ENCODE results near the gene SSMEM1. TPM values are rescaled to one million over a fixed set of nuclear protein-coding genes. Genes with fewer than 3 reads are reported as not detected.
"Not testable (repeated sequence)": the region's sequence is repeated elsewhere in the genome, so short reads cannot be mapped to it uniquely, and the experiment has no call there.

The SSMEM1 gene
- total RNA-seq, 4 donors from 2014 or later: not detected

GRCh38 chr7:130219871-130220270 lies 12.2 kb downstream of the SSMEM1 start:
- no peak overlapping the region for H3K4me3 ChIP-seq
- no peaks in the 10 kb centered on the region for H3K36me3 ChIP-seq
- no peaks in the 10 kb centered on the region for H3K4me1 ChIP-seq
- H3K9me3 ChIP-seq: no peaks in the 10 kb centered on the region
- H3K27ac ChIP-seq: no peak overlapping the region
- WGBS, 2 donors (ENCODE audit: low coverage in 1 of 2): 89 to 91% methylated on average over 2 to 9 of the region's 9 CpGs
- intact Hi-C loops (cut with DNase I; ENCODE audit: low total_unique reads) (no loop called here), in situ Hi-C loops (cut with MboI; ENCODE audit: low pct_ligation_motif_present in 1 of 4, low pct_unique_long_range_greater_than_20kb in 1 of 4, low sequenced_read_pairs in 3 of 4) (no loop called here)
- no peak for TF ChIP-seq POLR2A (IDR thresholded peaks at IDR 0.05)
- TF ChIP-seq, protein P1, sequence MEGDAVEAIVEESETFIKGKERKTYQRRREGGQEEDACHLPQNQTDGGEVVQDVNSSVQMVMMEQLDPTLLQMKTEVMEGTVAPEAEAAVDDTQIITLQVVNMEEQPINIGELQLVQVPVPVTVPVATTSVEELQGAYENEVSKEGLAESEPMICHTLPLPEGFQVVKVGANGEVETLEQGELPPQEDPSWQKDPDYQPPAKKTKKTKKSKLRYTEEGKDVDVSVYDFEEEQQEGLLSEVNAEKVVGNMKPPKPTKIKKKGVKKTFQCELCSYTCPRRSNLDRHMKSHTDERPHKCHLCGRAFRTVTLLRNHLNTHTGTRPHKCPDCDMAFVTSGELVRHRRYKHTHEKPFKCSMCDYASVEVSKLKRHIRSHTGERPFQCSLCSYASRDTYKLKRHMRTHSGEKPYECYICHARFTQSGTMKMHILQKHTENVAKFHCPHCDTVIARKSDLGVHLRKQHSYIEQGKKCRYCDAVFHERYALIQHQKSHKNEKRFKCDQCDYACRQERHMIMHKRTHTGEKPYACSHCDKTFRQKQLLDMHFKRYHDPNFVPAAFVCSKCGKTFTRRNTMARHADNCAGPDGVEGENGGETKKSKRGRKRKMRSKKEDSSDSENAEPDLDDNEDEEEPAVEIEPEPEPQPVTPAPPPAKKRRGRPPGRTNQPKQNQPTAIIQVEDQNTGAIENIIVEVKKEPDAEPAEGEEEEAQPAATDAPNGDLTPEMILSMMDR (IDR thresholded peaks at IDR 0.05): no peak
- TF ChIP-seq POLR2AphosphoS5 (IDR thresholded peaks at IDR 0.05): no peak
- TF ChIP-seq EP300 (IDR thresholded peaks at IDR 0.05; ENCODE audit: low read depth): no peak
- DNase-seq: no peak
- no peaks in the 10 kb centered on the region for H3K27me3 ChIP-seq

DNA sequence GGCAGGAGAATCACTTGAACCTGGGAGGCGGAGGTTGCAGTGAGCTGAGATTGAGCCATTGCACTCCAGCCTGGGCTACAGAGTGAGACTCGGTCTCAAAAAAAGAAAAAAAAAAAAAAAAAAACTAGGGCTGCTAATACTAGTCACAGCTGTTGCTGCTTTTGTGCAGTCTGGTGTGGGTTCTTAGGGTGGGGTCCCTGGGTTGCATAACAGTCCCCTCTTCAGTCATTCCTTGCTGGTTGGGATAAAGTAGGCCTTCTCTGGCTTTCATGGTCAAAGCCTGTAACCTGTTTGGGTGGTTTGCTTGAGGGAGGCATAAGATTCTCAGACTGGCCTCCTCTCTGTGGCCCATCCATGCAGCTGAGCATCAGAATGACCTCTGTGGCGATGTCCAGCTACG lies 14.1 kb downstream of the SSMEM1 start:
- 80 to 95% methylated on average over 1 to 4 of the region's 4 CpGs for WGBS, 2 donors (ENCODE audit: low coverage in 1 of 2)
- TF ChIP-seq, protein P1 (IDR thresholded peaks at IDR 0.05): no peak
- TF ChIP-seq POLR2A (IDR thresholded peaks at IDR 0.05): no peak
- TF ChIP-seq POLR2AphosphoS5 (IDR thresholded peaks at IDR 0.05): no peak
- no peak for TF ChIP-seq EP300 (IDR thresholded peaks at IDR 0.05; ENCODE audit: low read depth)
- Histone ChIP-seq H3K9me3 (no peaks in the 10 kb centered on the region), H3K4me1 (no peaks in the 10 kb centered on the region), H3K27me3 (no peaks in the 10 kb centered on the region), H3K27ac (no peak overlapping the region), H3K4me3 (no peak overlapping the region), H3K36me3 (no peaks in the 10 kb centered on the region)
- no peak for DNase-seq
- in situ Hi-C loops (cut with MboI; ENCODE audit: low pct_ligation_motif_present in 1 of 4, low pct_unique_long_range_greater_than_20kb in 1 of 4, low sequenced_read_pairs in 3 of 4) (no loop called here), intact Hi-C loops (cut with DNase I; ENCODE audit: low total_unique reads) (no loop called here)

- H3K9me3 ChIP-seq: no peaks in the 10 kb centered on the region
- H3K4me3 ChIP-seq: no peak overlapping the region
- peaks cover 0 to 10% (median 3%) of the 10 kb centered on the region in 4 donors for H3K4me1 ChIP-seq
- in situ Hi-C loops (cut with MboI; ENCODE audit: low pct_ligation_motif_present in 1 of 4, low pct_unique_long_range_greater_than_20kb in 1 of 4, low sequenced_read_pairs in 3 of 4) (no loop called here), intact Hi-C loops (cut with DNase I; ENCODE audit: low total_unique reads) (no loop called here)
- TF ChIP-seq POLR2A (IDR thresholded peaks at IDR 0.05) (no peak), EP300 (IDR thresholded peaks at IDR 0.05; ENCODE audit: low read depth) (no peak), POLR2AphosphoS5 (IDR thresholded peaks at IDR 0.05) (no peak)
- TF ChIP-seq, protein P1 (IDR thresholded peaks at IDR 0.05): no peak
- H3K27ac ChIP-seq: no peak overlapping the region
- DNase-seq: no peak
- no peaks in the 10 kb centered on the region for H3K36me3 ChIP-seq
- no peaks in the 10 kb centered on the region for H3K27me3 ChIP-seq
- WGBS, 2 donors (ENCODE audit: low coverage in 1 of 2): 20 to 85% methylated on average over 1 of the region's 1 CpG
Observed at GRCh38 chr7:130223646-130224045, 16.0 kb downstream of the SSMEM1 start.

GRCh38 chr7:130224210-130224609 lies 16.6 kb downstream of the SSMEM1 start:
- no peak for TF ChIP-seq POLR2A (IDR thresholded peaks at IDR 0.05)
- Histone ChIP-seq H3K36me3 (no peaks in the 10 kb centered on the region), H3K27ac (no peak overlapping the region), H3K27me3 (no peaks in the 10 kb centered on the region), H3K4me1 (peaks cover 0 to 15% (median 5%) of the 10 kb centered on the region in 4 donors), H3K4me3 (no peak overlapping the region), H3K9me3 (no peaks in the 10 kb centered on the region)
- 80 to 89% methylated on average over 3 to 5 of the region's 5 CpGs for WGBS, 2 donors (ENCODE audit: low coverage in 1 of 2)
- no peak for DNase-seq
- intact Hi-C loops (cut with DNase I; ENCODE audit: low total_unique reads) (no loop called here), in situ Hi-C loops (cut with MboI; ENCODE audit: low pct_ligation_motif_present in 1 of 4, low pct_unique_long_range_greater_than_20kb in 1 of 4, low sequenced_read_pairs in 3 of 4) (no loop called here)

DNA sequence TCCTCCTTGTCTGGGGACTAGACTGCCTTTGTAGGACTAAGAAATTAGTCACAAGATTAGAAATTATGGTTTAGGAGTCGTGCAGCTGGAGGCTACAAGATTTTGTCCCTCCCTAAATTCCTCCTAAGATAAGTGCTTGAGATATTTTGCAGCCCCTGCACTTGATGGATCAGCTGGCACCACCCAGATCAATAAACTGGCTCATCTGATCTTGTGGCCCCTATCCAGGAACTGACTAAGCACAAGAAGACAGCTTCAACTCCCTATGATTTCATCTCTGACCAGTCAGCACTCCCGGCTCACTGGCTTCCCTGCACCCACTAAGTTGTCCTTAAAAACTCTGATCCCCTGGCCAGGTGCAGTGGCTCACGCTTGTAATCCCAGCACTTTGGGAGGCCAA lies 17.3 kb downstream of the SSMEM1 start:
- H3K9me3 ChIP-seq; H3K27me3 ChIP-seq; H3K36me3 ChIP-seq; intact Hi-C loops (cut with DNase I; ENCODE audit: low total_unique reads); DNase-seq; H3K4me3 ChIP-seq: not testable (repeated sequence)
- Histone ChIP-seq H3K27ac (peak overlapping the region in 1 of 4 donors; percentile 32), H3K4me1 (peaks cover 0 to 15% (median 5%) of the 10 kb centered on the region in 4 donors)
- in situ Hi-C loops (cut with MboI; ENCODE audit: low pct_ligation_motif_present in 1 of 4, low pct_unique_long_range_greater_than_20kb in 1 of 4, low sequenced_read_pairs in 3 of 4): loop anchor here in 2 of 4 donors (25.0 kb wide), 1 partner anchor 487 kb away; no protein-coding TSS in a partner anchor
- 84% methylated on average over 3 of the region's 3 CpGs; no CpG with 5 or more reads in 1 of the 2 donors for WGBS, 2 donors (ENCODE audit: low coverage in 1 of 2)
